Sigmoid colon (tissue), 7 donors: ENCODE measurements around the gene RABGAP1. TPM values are rescaled to one million over a fixed set of nuclear protein-coding genes. Genes with fewer than 3 reads are reported as not detected.

Source experiments
- DNase-seq: peaks from one replicate; pipeline ENCODE4 v3.0.0-alpha.2; 2019
- H3K27ac ChIP-seq, 4 donors: fragments of 200-600 bp; sonication (generic); one replicate each; pipeline ENCODE4 v1.5.1; 2016 to 2019; ENCODE audit warnings: mild to moderate bottlenecking in 1 of 4
- H3K27me3 ChIP-seq, 3 donors: fragments of 200-600 bp; sonication (generic); one replicate each; pipeline ENCODE4 v1.5.1; 2019; ENCODE audit warnings: mild to moderate bottlenecking in 1 of 3
- H3K36me3 ChIP-seq, 4 donors: fragments of 200-600 bp; sonication (generic); one replicate each; pipeline ENCODE4 v1.5.1; 2016 to 2019
- H3K4me1 ChIP-seq, 4 donors: fragments of 200-600 bp; sonication (generic); one replicate each; pipeline ENCODE4 v1.5.1; 2017 to 2019
- H3K4me3 ChIP-seq, 4 donors: fragments of 200-600 bp; sonication (generic); one replicate each; pipeline ENCODE4 v1.5.1; 2017 to 2019; ENCODE audit warnings: mild to moderate bottlenecking in 2 of 4, moderate library complexity in 1 of 4
- H3K9me3 ChIP-seq, 4 donors: fragments of 200-600 bp in 3 of 4; sonication (generic) in 3 of 4; one replicate each; pipeline versions ENCODE4 v1.5.1 to v1.6.1; 2013 to 2019
- CTCF ChIP-seq, 4 experiments: fragments of 450-650 bp in 3 of 4; fragments of 200-600 bp in 1 of 4; IDR thresholded peaks; one replicate each; pipeline ENCODE4 v1.5.1; 2016 to 2019; ENCODE audit warnings: antibody characterized with exemption in 4 of 4, mild to moderate bottlenecking in 3 of 4, moderate library complexity in 2 of 4
- EP300 ChIP-seq, 4 donors: sonication (generic); formaldehyde crosslinking; IDR thresholded peaks; one replicate each; pipeline ENCODE4 v1.6.1; 2017; ENCODE audit warnings: antibody characterized with exemption in 4 of 4
- POLR2A ChIP-seq, 2 donors: fragments of 450-650 bp; IDR thresholded peaks; one replicate each; pipeline ENCODE4 v1.6.1; 2016; ENCODE audit warnings: antibody characterized with exemption in 2 of 2, mild to moderate bottlenecking in 2 of 2, moderate library complexity in 2 of 2
- POLR2AphosphoS5 ChIP-seq, 4 donors: sonication (generic); formaldehyde crosslinking; IDR thresholded peaks; one replicate each; pipeline ENCODE4 v1.6.1; 2017; ENCODE audit warnings: antibody characterized with exemption in 4 of 4
- WGBS, 2 donors: extraction: QIAGEN DNeasy Blood & Tissue Kit; methylation state at CpG; one replicate each; pipeline ENCODE4 v1.1.7; 2013; 5-methylcytosine and 5-hydroxymethylcytosine counted together
- intact Hi-C: fragments of 100-400 bp; cut with DNase I; formaldehyde crosslinking; loops from one replicate; pipeline ENCODE4 v1.15.1; 2023
- polyA plus RNA-seq, 3 donors: library from polyadenylated mRNA; stranded (reverse); fragments of 200-250 nt; gene quantifications; one replicate each; pipeline ENCODE4 v1.2.3, GENCODE V29; 2013
- total RNA-seq, 4 donors: library from RNA; depleted of rRNA; stranded (reverse); fragments of >200 nt; gene quantifications; one replicate each; pipeline ENCODE4 v1.1.0, GENCODE V29; 2016
- donor health status: healthy with polysubstance abuse.
- donor health status: Bipolar disorder and iron deficiency.
- donor health status: healthy.

RABGAP1 gene
- total and polyA plus RNA-seq, 7 donors = 12.5 to 110 (median 90.6) TPM

- TF ChIP-seq CTCF (IDR thresholded peaks at IDR 0.05) (no peak), EP300 (IDR thresholded peaks at IDR 0.05) (no peak), POLR2AphosphoS5 (IDR thresholded peaks at IDR 0.05) (no peak)
- H3K4me3 ChIP-seq = no peak overlapping the region
- DNase-seq = no peak
- H3K27ac ChIP-seq = no peak overlapping the region
- no peaks in the 10 kb centered on the region for H3K9me3 ChIP-seq
- peaks cover 0 to 20% (median 13%) of the 10 kb centered on the region in 4 donors for H3K36me3 ChIP-seq
- intact Hi-C loops = no loop called here
- 89 to 93% methylated on average over 2 of the region's 2 CpGs for WGBS, 2 donors
- H3K4me1 ChIP-seq = peaks cover 0 to 7% (median 2%) of the 10 kb centered on the region in 4 donors
- no peaks in the 10 kb centered on the region for H3K27me3 ChIP-seq
These were observed 22.5 kb upstream of the RABGAP1 start for GRCh38 chr9:122918310-122918709.

- TF ChIP-seq CTCF (IDR thresholded peaks at IDR 0.05) = no peak
- H3K4me3 ChIP-seq = no peak overlapping the region
- peaks cover 0 to 20% (median 13%) of the 10 kb centered on the region in 4 donors for H3K36me3 ChIP-seq
- DNase-seq = no peak
- 93 to 97% methylated on average over 8 of the region's 8 CpGs for WGBS, 2 donors
- no peak overlapping the region for H3K27ac ChIP-seq
- H3K4me1 ChIP-seq = no peaks in the 10 kb centered on the region
- intact Hi-C loops = no loop called here
- H3K27me3 ChIP-seq = no peaks in the 10 kb centered on the region
- no peaks in the 10 kb centered on the region for H3K9me3 ChIP-seq
These were observed 18.1 kb upstream of the RABGAP1 start for GRCh38 chr9:122922713-122923112.

GRCh38 chr9:122923947-122924346, 16.9 kb upstream of the RABGAP1 start:
- no peak for DNase-seq
- H3K4me3 ChIP-seq = no peak overlapping the region
- peaks cover 0 to 12% (median 6%) of the 10 kb centered on the region in 4 donors for H3K36me3 ChIP-seq
- H3K4me1 ChIP-seq = no peaks in the 10 kb centered on the region
- no peak for TF ChIP-seq EP300 (IDR thresholded peaks at IDR 0.05)
- TF ChIP-seq POLR2A (IDR thresholded peaks at IDR 0.05) = no peak
- TF ChIP-seq POLR2AphosphoS5 (IDR thresholded peaks at IDR 0.05) = no peak
- no peak for TF ChIP-seq CTCF (IDR thresholded peaks at IDR 0.05)
- WGBS, 2 donors = 87 to 90% methylated on average over 3 of the region's 3 CpGs
- intact Hi-C loops = no loop called here
- H3K9me3 ChIP-seq = no peaks in the 10 kb centered on the region
- H3K27me3 ChIP-seq = no peaks in the 10 kb centered on the region
- no peak overlapping the region for H3K27ac ChIP-seq

- H3K36me3 ChIP-seq = no peaks in the 10 kb centered on the region
- no peak overlapping the region for H3K4me3 ChIP-seq
- intact Hi-C loops = no loop called here
- no peak for TF ChIP-seq EP300 (IDR thresholded peaks at IDR 0.05)
- no peak for TF ChIP-seq POLR2AphosphoS5 (IDR thresholded peaks at IDR 0.05)
- no peak for TF ChIP-seq CTCF (IDR thresholded peaks at IDR 0.05)
- no peak for TF ChIP-seq POLR2A (IDR thresholded peaks at IDR 0.05)
- H3K27me3 ChIP-seq = no peaks in the 10 kb centered on the region
- 86 to 87% methylated on average over 1 of the region's 1 CpG for WGBS, 2 donors
- peaks cover 0 to 41% (median 34%) of the 10 kb centered on the region in 4 donors for H3K4me1 ChIP-seq
- H3K9me3 ChIP-seq = no peaks in the 10 kb centered on the region
- no peak for DNase-seq
- H3K27ac ChIP-seq = no peak overlapping the region
These were observed 10.9 kb upstream of the RABGAP1 start for GRCh38 chr9:122929796-122930354.
